HG03457 (cell line): ENCODE results near the gene ACOX1.

Experiments
- ATAC-seq: cut with Tn5 transposase; IDR thresholded peaks from one replicate; pipeline ENCODE4 v1.9.1; 2021; ENCODE audit warnings: moderate number of reproducible peaks; ENCODE audit not compliant: unreplicated experiment

Gene ACOX1

GRCh38 chr17:75893305-75894048, 85.5 kb downstream of the ACOX1 start:
- no peak for ATAC-seq

- ATAC-seq, result no peak
Measured at GRCh38 chr17:75892556-75893224, 86.3 kb downstream of the ACOX1 start.

- no peak for ATAC-seq
Measured at GRCh38 chr17:75891605-75892555, 87.1 kb downstream of the ACOX1 start.
